Panc1 (cell line): ENCODE data around the gene PGF. TPM values are rescaled to one million over a fixed set of nuclear protein-coding genes. Genes with fewer than 3 reads are reported as not detected.

Experiments
- ATAC-seq: fragments of 200-7000 bp; cut with Tn5 transposase; 2 replicates; pipeline ENCODE4 v1.9.1; 2020; ENCODE audit warnings: mild to moderate bottlenecking, moderate library complexity
- BruUV-seq: library from RNA; stranded (reverse); fragments of 400-500 nt; replicated peaks from 2 replicates; lab custom pipeline; 2021; lab: Mats Ljungman, UMichigan
- CTCF ChIA-PET: fragments of 300-600 bp; sonication (Branson Sonifier 250); formaldehyde crosslinking; loops from one replicate; lab custom pipeline; 2022; ENCODE audit warnings: antibody characterized with exemption; lab: Charles Lee
- POLR2A ChIA-PET: fragments of 300-600 bp; sonication (Branson Sonifier 250); formaldehyde crosslinking; loops from one replicate; lab custom pipeline; 2022; ENCODE audit warnings: antibody characterized with exemption; lab: Charles Lee
- DNase-seq: peaks from one replicate; pipeline ENCODE4 v3.0.0-alpha.2; 2010; ENCODE audit warnings: low read depth, low spot score
- H3K27ac ChIP-seq: 2 replicates; pipeline ENCODE4 v1.5.1; 2011; ENCODE audit warnings: mild to moderate bottlenecking, low read length, inconsistent platforms
- H3K27me3 ChIP-seq: fragments of 200-500 bp; sonication (Bioruptor generic); 2 replicates; pipeline ENCODE4 v1.6.0; 2014; ENCODE audit warnings: low read length, inconsistent platforms; ENCODE audit not compliant: control insufficient read depth, insufficient read depth
- H3K36me3 ChIP-seq: fragments of 200-500 bp; sonication (Bioruptor generic); 2 replicates; pipeline ENCODE4 v1.5.1; 2014; ENCODE audit warnings: inconsistent platforms, mild to moderate bottlenecking, low read length, moderate library complexity; ENCODE audit not compliant: control insufficient read depth, insufficient read depth
- H3K4me1 ChIP-seq: 2 replicates; pipeline ENCODE4 v1.5.1; 2011; ENCODE audit warnings: inconsistent platforms, mild to moderate bottlenecking, low read length, moderate library complexity; ENCODE audit not compliant: control insufficient read depth, insufficient read depth
- H3K4me3 ChIP-seq, 2 experiments: 2 replicates each; pipeline ENCODE4 v1.5.1; 2011 to 2012; ENCODE audit warnings: low read depth in 2 of 2, low read length in 2 of 2, mild to moderate bottlenecking in 2 of 2, inconsistent platforms in 1 of 2, moderate library complexity in 1 of 2
- H3K9me3 ChIP-seq: fragments of 200-500 bp; sonication (Bioruptor generic); 2 replicates; pipeline ENCODE4 v1.5.1; 2014; ENCODE audit warnings: low read depth, mild to moderate bottlenecking, inconsistent platforms, low read length, moderate library complexity; ENCODE audit not compliant: control insufficient read depth, insufficient read depth
- CTCF ChIP-seq: fragments of 450-650 bp; IDR thresholded peaks from 2 replicates; pipeline ENCODE4 v1.5.1; 2017; ENCODE audit warnings: mild to moderate bottlenecking
- POLR2AphosphoS5 ChIP-seq: IDR thresholded peaks from 2 replicates; pipeline ENCODE4 v1.6.1; 2012; ENCODE audit warnings: mild to moderate bottlenecking, low read depth, low read length, moderate library complexity
- REST ChIP-seq, 2 experiments: IDR thresholded peaks; 2 replicates each; pipeline ENCODE4 v1.6.1; 2011 to 2012; ENCODE audit warnings: low read depth in 2 of 2, control low read depth in 1 of 2, low read length in 1 of 2, mild to moderate bottlenecking in 1 of 2, moderate library complexity in 1 of 2; ENCODE audit not compliant: insufficient read depth in 1 of 2
- SIN3A ChIP-seq: IDR thresholded peaks from 2 replicates; pipeline ENCODE4 v1.6.1; 2012; ENCODE audit warnings: low read depth, mild to moderate bottlenecking, low read length, moderate library complexity, borderline replicate concordance; ENCODE audit not compliant: insufficient read depth
- TCF7L2 ChIP-seq: IDR thresholded peaks from 2 replicates; pipeline ENCODE4 v1.6.1; 2011; ENCODE audit warnings: mild to moderate bottlenecking, low read depth, low read length, inconsistent platforms
- in situ Hi-C: cut with HindIII; loops from 2 replicates; pipeline ENCODE4 v1.10.0; 2016; ENCODE audit warnings: low sequenced_read_pairs, low pct_unique_long_range_greater_than_20kb
- intact Hi-C: fragments of 100-400 bp; cut with micrococcal nuclease; formaldehyde crosslinking; loops from one replicate; pipeline ENCODE4 v1.10.0; 2022; ENCODE audit not compliant: unreplicated experiment
- total RNA-seq: library from RNA; stranded (reverse); gene quantifications from one replicate; pipeline ENCODE4 v1.2.1, GENCODE V29; 2021; ENCODE audit not compliant: unreplicated experiment

Gene PGF
- total RNA-seq, 1 experiment from 2014 or later, result 7.3 TPM

- BruUV-seq, result no TSS peak
- no peak overlapping the region for H3K27ac ChIP-seq
- H3K36me3 ChIP-seq, result no peaks in the 10 kb centered on the region
- TF ChIP-seq CTCF (no peak), SIN3A (no peak), REST (IDR thresholded peaks at IDR 0.05; ENCODE audit: insufficient read depth in 1 of 2, low read depth in 2 of 2, low read length in 1 of 2) (no peak), TCF7L2 (no peak), POLR2AphosphoS5 (no peak)
- no peaks in the 10 kb centered on the region for H3K27me3 ChIP-seq
- no peak for ATAC-seq
- intact Hi-C loops (no loop called here), in situ Hi-C loops (no loop called here)
- no peaks in the 10 kb centered on the region for H3K4me1 ChIP-seq
- no peak overlapping the region for H3K4me3 ChIP-seq
- POLR2A ChIA-PET, result interaction anchor here (0.6 kb wide), 1 partner anchor 9 kb away, joined by 3 read pairs; no protein-coding TSS in a partner anchor
- no peaks in the 10 kb centered on the region for H3K9me3 ChIP-seq
- no peak for DNase-seq
- CTCF ChIA-PET, result no interaction called here
Measured at GRCh38 chr14:74912111-74912510, 43.3 kb downstream of the PGF start.

DNA sequence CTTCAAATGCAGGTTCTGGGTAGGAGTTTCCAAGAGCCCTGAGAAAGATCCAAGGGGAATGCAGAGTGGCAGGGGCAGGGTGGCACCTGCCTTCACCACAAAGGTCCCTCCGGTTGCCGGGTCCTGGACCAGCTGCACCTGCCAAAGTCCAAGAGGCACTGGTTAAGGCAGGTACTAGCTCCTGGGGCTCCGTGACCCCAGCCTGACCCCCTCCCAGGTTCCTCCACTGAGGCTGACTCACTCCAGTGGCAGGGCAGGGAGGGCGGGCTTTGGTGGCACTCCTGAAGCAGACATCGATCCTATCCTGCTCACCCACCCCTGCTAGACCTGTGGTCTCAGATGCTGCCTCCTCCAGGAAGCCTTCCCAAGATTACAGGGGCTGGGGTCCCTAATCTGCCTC lies 43.7 kb downstream of the PGF start:
- no peaks in the 10 kb centered on the region for H3K27me3 ChIP-seq
- intact Hi-C loops, result no loop called here
- POLR2A ChIA-PET, result interaction anchor here (0.6 kb wide), 1 partner anchor 10 kb away, joined by 3 read pairs; no protein-coding TSS in a partner anchor
- CTCF ChIA-PET, result no interaction called here
- H3K36me3 ChIP-seq, result no peaks in the 10 kb centered on the region
- no peak for TF ChIP-seq REST (IDR thresholded peaks at IDR 0.05; ENCODE audit: insufficient read depth in 1 of 2, low read depth in 2 of 2, low read length in 1 of 2)
- no peak for TF ChIP-seq TCF7L2
- TF ChIP-seq CTCF, result no peak
- TF ChIP-seq SIN3A, result no peak
- no peak for TF ChIP-seq POLR2AphosphoS5
- H3K9me3 ChIP-seq, result no peaks in the 10 kb centered on the region
- no peaks in the 10 kb centered on the region for H3K4me1 ChIP-seq
- no TSS peak for BruUV-seq
- ATAC-seq (no peak), DNase-seq (no peak)
- H3K27ac ChIP-seq, result no peak overlapping the region
- no peak overlapping the region for H3K4me3 ChIP-seq
- in situ Hi-C loops, result no loop called here
